Effector memory CD4-positive, alpha-beta T cell (primary cell): ENCODE measurements around the gene DGKD.

Experiments used
- DNase-seq, 3 donors: peaks; one replicate each; pipeline ENCODE4 v3.0.0-alpha.2; 2020
- H3K27ac ChIP-seq: 2 replicates; pipeline ENCODE4 v1.7.0; 2013; ENCODE audit warnings: mild to moderate bottlenecking, low read length, moderate library complexity; ENCODE audit not compliant: insufficient read depth, poor library complexity, severe bottlenecking
- H3K27me3 ChIP-seq: replicated peaks from 2 replicates; pipeline ENCODE4 v1.7.0; 2013; ENCODE audit warnings: mild to moderate bottlenecking, low read length; ENCODE audit not compliant: insufficient read depth, control insufficient read depth, poor library complexity, severe bottlenecking
- H3K36me3 ChIP-seq: 2 replicates; pipeline ENCODE4 v1.7.0; 2013; ENCODE audit warnings: mild to moderate bottlenecking, low read length, moderate library complexity; ENCODE audit not compliant: control insufficient read depth, insufficient read depth
- H3K4me1 ChIP-seq: 2 replicates; pipeline ENCODE4 v1.7.0; 2013; ENCODE audit warnings: low read length, mild to moderate bottlenecking; ENCODE audit not compliant: control insufficient read depth, insufficient read depth, poor library complexity, severe bottlenecking
- H3K4me3 ChIP-seq: 2 replicates; pipeline ENCODE4 v1.7.0; 2013; ENCODE audit warnings: low read length, low read depth, mild to moderate bottlenecking; ENCODE audit not compliant: insufficient read depth, poor library complexity, severe bottlenecking
- H3K9me3 ChIP-seq: 2 replicates; pipeline ENCODE4 v1.7.0; 2013; ENCODE audit warnings: mild to moderate bottlenecking, low read length, moderate library complexity; ENCODE audit not compliant: control insufficient read depth

The DGKD gene

GRCh38 chr2:233321166-233321565, 33.1 kb upstream of the DGKD start:
- no peaks in the 10 kb centered on the region for H3K27me3 ChIP-seq
- no peak overlapping the region for H3K27ac ChIP-seq

GRCh38 chr2:233323851-233324250, 30.4 kb upstream of the DGKD start:
- no peaks in the 10 kb centered on the region for H3K4me1 ChIP-seq
- no peaks in the 10 kb centered on the region for H3K36me3 ChIP-seq
- no peaks in the 10 kb centered on the region for H3K9me3 ChIP-seq
- no peak for DNase-seq
- no peaks in the 10 kb centered on the region for H3K27me3 ChIP-seq
- no peak overlapping the region for H3K4me3 ChIP-seq
- H3K27ac ChIP-seq, result no peak overlapping the region

More at GRCh38 chr2:233321166-233321565, 33.1 kb upstream of the DGKD start:
- no peaks in the 10 kb centered on the region for H3K9me3 ChIP-seq
- H3K36me3 ChIP-seq, result no peaks in the 10 kb centered on the region
- no peak for DNase-seq
- no peak overlapping the region for H3K4me3 ChIP-seq
- H3K4me1 ChIP-seq, result no peaks in the 10 kb centered on the region

- Histone ChIP-seq H3K27ac (no peak overlapping the region), H3K4me3 (no peak overlapping the region), H3K9me3 (no peaks in the 10 kb centered on the region), H3K4me1 (no peaks in the 10 kb centered on the region), H3K27me3 (no peaks in the 10 kb centered on the region), H3K36me3 (no peaks in the 10 kb centered on the region)
- no peak for DNase-seq
Observed at GRCh38 chr2:233325256-233325655, 29.0 kb upstream of the DGKD start.

GRCh38 chr2:233325814-233326213, 28.5 kb upstream of the DGKD start:
- Histone ChIP-seq H3K36me3 (no peaks in the 10 kb centered on the region), H3K27ac (no peak overlapping the region), H3K9me3 (no peaks in the 10 kb centered on the region), H3K27me3 (no peaks in the 10 kb centered on the region), H3K4me1 (peaks cover 2% of the 10 kb centered on the region), H3K4me3 (no peak overlapping the region)
- DNase-seq, result no peak

GRCh38 chr2:233326500-233326899, 27.8 kb upstream of the DGKD start:
- Histone ChIP-seq H3K27me3 (no peaks in the 10 kb centered on the region), H3K27ac (no peak overlapping the region), H3K4me1 (peaks cover 8% of the 10 kb centered on the region), H3K36me3 (no peaks in the 10 kb centered on the region), H3K9me3 (no peaks in the 10 kb centered on the region), H3K4me3 (no peak overlapping the region)
- no peak for DNase-seq

GRCh38 chr2:233328922-233329321, 25.4 kb upstream of the DGKD start:
- DNase-seq, result no peak
- H3K4me1 ChIP-seq, result peaks cover 28% of the 10 kb centered on the region
- no peaks in the 10 kb centered on the region for H3K36me3 ChIP-seq
- H3K27me3 ChIP-seq, result no peaks in the 10 kb centered on the region
- H3K9me3 ChIP-seq, result no peaks in the 10 kb centered on the region
- no peak overlapping the region for H3K4me3 ChIP-seq
- H3K27ac ChIP-seq, result no peak overlapping the region

- no peak for DNase-seq
- no peak overlapping the region for H3K27ac ChIP-seq
Observed at GRCh38 chr2:233329489-233330135, 24.7 kb upstream of the DGKD start.

GRCh38 chr2:233331536-233331935, 22.8 kb upstream of the DGKD start:
- Histone ChIP-seq H3K27ac (peak overlapping the region; percentile 72), H3K4me1 (peaks cover 34% of the 10 kb centered on the region), H3K9me3 (no peaks in the 10 kb centered on the region), H3K27me3 (no peaks in the 10 kb centered on the region), H3K4me3 (no peak overlapping the region), H3K36me3 (no peaks in the 10 kb centered on the region)
- DNase-seq, result peak; percentile 56 to 69 (median 68)

More at GRCh38 chr2:233329489-233330135, 24.7 kb upstream of the DGKD start:
- H3K4me3 ChIP-seq, result no peak overlapping the region
- H3K9me3 ChIP-seq, result no peaks in the 10 kb centered on the region
- H3K4me1 ChIP-seq, result peaks cover 34% of the 10 kb centered on the region
- no peaks in the 10 kb centered on the region for H3K27me3 ChIP-seq
- H3K36me3 ChIP-seq, result no peaks in the 10 kb centered on the region

GRCh38 chr2:233332125-233332524, 22.2 kb upstream of the DGKD start:
- Histone ChIP-seq H3K4me1 (peaks cover 34% of the 10 kb centered on the region), H3K9me3 (no peaks in the 10 kb centered on the region), H3K27me3 (no peaks in the 10 kb centered on the region), H3K27ac (peak overlapping the region; percentile 72), H3K4me3 (no peak overlapping the region), H3K36me3 (no peaks in the 10 kb centered on the region)
- DNase-seq, result no peak

GRCh38 chr2:233334915-233335314, 19.4 kb upstream of the DGKD start:
- Histone ChIP-seq H3K36me3 (no peaks in the 10 kb centered on the region), H3K4me3 (no peak overlapping the region), H3K27me3 (no peaks in the 10 kb centered on the region), H3K4me1 (peaks cover 34% of the 10 kb centered on the region), H3K27ac (no peak overlapping the region), H3K9me3 (no peaks in the 10 kb centered on the region)
- DNase-seq, result no peak
